Mesodermal cell (in vitro differentiated cells): Measurements from ENCODE around the gene ANKRD53.

Source experiments
- H3K27ac ChIP-seq: 2 replicates; pipeline ENCODE4 v1.7.0; 2013; ENCODE audit warnings: mild to moderate bottlenecking, low read depth, low read length, moderate library complexity; ENCODE audit not compliant: severe bottlenecking
- H3K36me3 ChIP-seq: 2 replicates; pipeline ENCODE4 v1.7.1; 2013; ENCODE audit warnings: mild to moderate bottlenecking, low read length, moderate library complexity; ENCODE audit not compliant: control insufficient read depth, insufficient read depth
- H3K4me1 ChIP-seq: one replicate; pipeline ENCODE4 v1.7.1; 2013; ENCODE audit warnings: mild to moderate bottlenecking, low read length; ENCODE audit not compliant: insufficient read depth, control insufficient read depth, poor library complexity, severe bottlenecking
- H3K4me3 ChIP-seq: 2 replicates; pipeline ENCODE4 v1.7.0; 2013; ENCODE audit warnings: low read length, control low read depth, mild to moderate bottlenecking; ENCODE audit not compliant: insufficient read depth, poor library complexity, severe bottlenecking; ENCODE audit errors: extremely low read depth
- H3K9me3 ChIP-seq: 2 replicates; pipeline ENCODE4 v1.7.1; 2013; ENCODE audit warnings: mild to moderate bottlenecking, low read length, moderate library complexity; ENCODE audit not compliant: control insufficient read depth
- WGBS, 2 experiments: methylation state at CpG; one replicate each; pipeline ENCODE4 v1.1.5; 2013; ENCODE audit warnings: missing lambda C conversion rate in 2 of 2; ENCODE audit not compliant: insufficient coverage in 2 of 2; 5-methylcytosine and 5-hydroxymethylcytosine counted together

The ANKRD53 gene

GRCh38 chr2:70937866-70938585 is 40.4 kb upstream of the ANKRD53 start:
- WGBS, 2 experiments: 76% methylated on average over 4 to 9 of the region's 10 CpGs
- Histone ChIP-seq H3K4me1 (no peaks in the 10 kb centered on the region), H3K36me3 (no peaks in the 10 kb centered on the region), H3K9me3 (no peaks in the 10 kb centered on the region), H3K4me3 (no peak overlapping the region), H3K27ac (no peak overlapping the region)

GRCh38 chr2:70938586-70938950 is 39.9 kb upstream of the ANKRD53 start:
- WGBS, 2 experiments: 25 to 54% methylated on average over 2 of the region's 3 CpGs
- no peaks in the 10 kb centered on the region for H3K4me1 ChIP-seq
- H3K27ac ChIP-seq: no peak overlapping the region
- H3K36me3 ChIP-seq: no peaks in the 10 kb centered on the region
- no peaks in the 10 kb centered on the region for H3K9me3 ChIP-seq
- H3K4me3 ChIP-seq: no peak overlapping the region

- WGBS, 2 experiments: 16 to 20% methylated on average over 29 of the region's 30 CpGs
- Histone ChIP-seq H3K27ac (no peak overlapping the region), H3K9me3 (no peaks in the 10 kb centered on the region), H3K36me3 (no peaks in the 10 kb centered on the region), H3K4me1 (no peaks in the 10 kb centered on the region), H3K4me3 (no peak overlapping the region)
Observed at GRCh38 chr2:70939001-70939838, 39.2 kb upstream of the ANKRD53 start.

GRCh38 chr2:70939839-70940580 is 38.4 kb upstream of the ANKRD53 start:
- Histone ChIP-seq H3K27ac (no peak overlapping the region), H3K4me3 (no peak overlapping the region), H3K36me3 (no peaks in the 10 kb centered on the region), H3K4me1 (no peaks in the 10 kb centered on the region), H3K9me3 (no peaks in the 10 kb centered on the region)
- 86 to 88% methylated on average over 8 of the region's 10 CpGs for WGBS, 2 experiments

- no peak overlapping the region for H3K4me3 ChIP-seq
- no peak overlapping the region for H3K27ac ChIP-seq
- no peaks in the 10 kb centered on the region for H3K9me3 ChIP-seq
- H3K4me1 ChIP-seq: no peaks in the 10 kb centered on the region
- H3K36me3 ChIP-seq: no peaks in the 10 kb centered on the region
- WGBS, 2 experiments: 77 to 80% methylated on average over 3 to 5 of the region's 6 CpGs
Observed at GRCh38 chr2:70941186-70941585, 37.2 kb upstream of the ANKRD53 start.

GRCh38 chr2:70941701-70942100 is 36.7 kb upstream of the ANKRD53 start:
- WGBS, 2 experiments: 87 to 90% methylated on average over 4 to 5 of the region's 5 CpGs
- Histone ChIP-seq H3K36me3 (no peaks in the 10 kb centered on the region), H3K9me3 (no peaks in the 10 kb centered on the region), H3K27ac (no peak overlapping the region), H3K4me3 (no peak overlapping the region), H3K4me1 (no peaks in the 10 kb centered on the region)

GRCh38 chr2:70942396-70943204 is 35.8 kb upstream of the ANKRD53 start:
- no peak overlapping the region for H3K4me3 ChIP-seq
- no peaks in the 10 kb centered on the region for H3K9me3 ChIP-seq
- H3K4me1 ChIP-seq: peaks cover 7% of the 10 kb centered on the region
- no peak overlapping the region for H3K27ac ChIP-seq
- H3K36me3 ChIP-seq: no peaks in the 10 kb centered on the region
- 69 to 80% methylated on average over 3 to 4 of the region's 6 CpGs for WGBS, 2 experiments

GRCh38 chr2:70943205-70943871 is 35.1 kb upstream of the ANKRD53 start:
- Histone ChIP-seq H3K9me3 (no peaks in the 10 kb centered on the region), H3K4me1 (peaks cover 13% of the 10 kb centered on the region), H3K36me3 (no peaks in the 10 kb centered on the region), H3K4me3 (no peak overlapping the region), H3K27ac (no peak overlapping the region)
- WGBS, 2 experiments: 48 to 50% methylated on average over 7 of the region's 11 CpGs

- Histone ChIP-seq H3K4me3 (no peak overlapping the region), H3K4me1 (peaks cover 13% of the 10 kb centered on the region), H3K9me3 (no peaks in the 10 kb centered on the region), H3K27ac (no peak overlapping the region), H3K36me3 (no peaks in the 10 kb centered on the region)
- WGBS, 2 experiments: 77 to 89% methylated on average over 3 to 4 of the region's 4 CpGs
Observed at GRCh38 chr2:70944111-70944690, 34.2 kb upstream of the ANKRD53 start.
